ENCODE data around the gene CHCHD3.

The CHCHD3 gene

DNA sequence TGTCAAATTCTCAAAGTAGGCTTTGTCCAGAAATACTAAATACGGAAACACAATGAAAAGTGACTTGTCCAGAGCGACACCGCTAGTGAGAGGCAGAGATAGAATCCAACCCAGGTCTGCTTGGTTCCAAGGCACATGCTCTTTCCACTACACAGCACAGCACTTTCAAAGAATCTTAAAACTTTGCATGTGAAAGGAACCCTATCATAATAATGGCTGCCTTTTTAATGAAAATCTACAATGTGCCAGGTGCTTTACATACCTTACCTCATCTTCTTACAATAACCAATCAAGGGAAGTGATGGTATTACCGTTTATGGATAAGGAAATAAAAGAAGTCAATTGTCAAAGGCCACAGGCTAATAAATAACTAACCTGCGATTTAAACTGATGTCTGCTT, 2.6 kb downstream of the CHCHD3 start:
- DNase-seq (ENCODE audit: low read depth in 2 of 2): no peak

DNA sequence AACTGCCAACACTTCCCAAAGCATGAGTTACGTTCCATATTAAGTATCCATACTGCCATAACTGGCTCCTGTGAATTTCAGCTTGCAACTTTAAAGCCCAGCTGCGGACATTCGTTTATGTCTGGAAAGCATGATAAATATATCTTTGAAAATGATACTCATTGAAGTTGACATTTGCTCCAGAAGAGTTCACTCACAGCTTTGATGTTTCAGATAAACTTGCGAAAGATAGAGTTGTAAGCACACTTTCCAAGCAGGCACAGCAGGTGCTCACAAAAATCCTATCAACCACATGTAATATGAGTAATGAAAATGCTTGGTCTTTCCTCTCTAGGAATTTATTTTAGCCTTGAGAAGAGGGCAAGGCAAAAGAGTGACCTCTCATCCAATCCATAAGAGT, 4.5 kb downstream of the CHCHD3 start:
- no peak for DNase-seq (ENCODE audit: low read depth in 2 of 2)

DNA sequence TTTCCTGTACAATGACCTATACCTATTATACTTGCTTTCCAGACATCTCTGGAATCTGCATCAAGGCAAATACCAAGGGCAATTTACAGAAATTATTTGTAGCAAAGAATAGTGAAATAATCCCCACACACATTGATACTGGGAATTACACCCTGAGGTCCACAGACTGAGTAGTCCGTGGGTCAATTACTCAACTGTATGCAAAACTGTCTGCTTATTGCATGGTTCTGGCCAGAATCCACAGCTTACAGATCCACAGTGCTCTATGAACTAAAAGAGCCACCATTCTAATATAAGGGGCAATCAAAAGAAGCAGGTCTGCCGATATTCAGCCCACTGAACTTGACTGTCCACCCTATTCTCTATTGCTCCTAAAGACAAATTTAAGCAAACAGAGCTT, 5.7 kb downstream of the CHCHD3 start:
- DNase-seq (ENCODE audit: low read depth in 2 of 2): no peak

DNA sequence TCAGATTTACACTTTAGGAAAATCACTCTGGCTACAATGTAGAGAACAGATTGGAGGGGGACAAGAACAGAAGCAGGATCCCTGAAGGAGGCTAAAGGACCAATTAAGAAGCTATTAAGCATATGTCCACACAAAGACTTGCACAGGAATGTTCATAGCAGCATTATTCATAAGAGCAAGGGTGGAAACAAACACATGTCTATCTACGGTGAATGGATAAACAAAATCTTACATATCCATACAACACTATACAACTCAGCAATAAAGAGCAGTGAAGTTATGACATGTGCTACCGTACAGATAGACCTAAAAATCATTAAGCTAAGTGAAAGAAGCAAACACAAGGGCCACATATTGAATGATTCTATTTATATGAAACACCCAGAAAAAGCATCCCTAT, 10.4 kb downstream of the CHCHD3 start:
- no peak for DNase-seq (ENCODE audit: low read depth in 2 of 2)

DNA sequence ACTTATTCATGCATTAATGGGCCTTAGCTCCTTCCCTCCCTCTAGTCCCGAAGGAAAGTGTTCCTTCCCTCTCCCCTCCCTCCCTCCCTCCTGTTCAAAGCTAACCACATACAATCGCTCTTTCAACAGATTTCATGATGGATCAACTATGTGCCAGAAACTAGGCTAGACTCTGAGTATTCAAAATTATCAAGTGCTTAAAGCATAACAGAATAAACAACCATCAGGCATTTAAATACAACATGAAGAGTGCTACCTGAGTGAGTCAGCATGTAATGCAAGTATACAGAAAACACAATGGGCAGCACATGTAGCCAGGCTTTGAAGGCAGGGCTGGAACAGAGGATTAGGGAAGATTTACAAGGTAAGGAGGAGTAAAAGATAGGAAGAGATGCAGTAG, 11.3 kb downstream of the CHCHD3 start:
- no peak for DNase-seq (ENCODE audit: low read depth in 2 of 2)

DNA sequence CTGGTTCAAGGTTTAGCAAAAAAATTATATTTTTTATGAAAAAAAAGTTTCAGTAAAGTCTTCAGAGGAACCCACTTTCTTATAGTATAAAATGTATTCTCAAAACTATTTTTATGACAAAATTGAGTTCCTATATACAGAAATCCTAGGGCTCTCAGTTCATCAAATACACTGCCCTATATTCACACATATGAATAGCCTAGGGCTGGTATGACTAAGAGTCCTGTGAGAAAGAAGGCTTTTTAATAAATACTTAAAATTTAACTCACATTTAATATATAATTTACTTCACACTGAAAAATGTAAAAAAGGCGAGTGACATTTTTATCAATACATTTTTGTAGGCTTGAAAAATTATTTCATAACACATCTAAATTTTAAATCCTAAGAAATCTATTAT, 16.6 kb downstream of the CHCHD3 start:
- DNase-seq (ENCODE audit: low read depth in 2 of 2): no peak

DNA sequence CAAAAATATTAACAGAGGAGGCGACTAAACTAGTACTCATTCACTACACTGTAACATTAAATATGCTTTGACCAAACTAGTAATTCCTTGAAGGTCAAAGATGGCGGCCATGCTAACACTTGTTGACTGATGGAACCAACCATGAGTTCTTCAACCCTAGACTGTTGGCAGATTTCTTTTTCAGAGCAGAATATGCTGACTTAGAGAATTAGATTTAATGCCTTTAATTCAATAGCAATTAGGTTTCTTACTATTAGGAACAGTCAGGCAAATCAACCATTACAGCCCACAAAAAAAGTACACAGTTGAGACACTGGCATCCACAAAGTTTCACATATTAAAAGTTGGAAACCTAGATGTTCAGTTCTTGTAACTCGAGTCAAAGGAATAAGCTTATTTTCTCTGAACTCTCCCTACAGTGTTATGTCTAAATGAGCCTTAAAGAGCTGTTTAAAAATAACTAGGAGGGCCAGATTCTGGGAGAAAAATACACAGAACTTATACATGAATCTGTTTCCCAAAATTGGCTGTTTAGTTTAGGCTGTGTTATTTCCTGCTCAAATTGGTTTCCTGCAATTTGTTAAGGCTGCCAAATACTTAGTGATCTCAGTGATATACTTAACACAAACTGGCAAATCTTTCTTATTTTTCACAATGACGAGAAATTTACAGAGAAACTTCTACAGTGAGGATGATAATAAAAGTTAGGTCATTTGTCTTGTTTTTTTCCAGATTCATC, 17.6 kb downstream of the CHCHD3 start:
- DNase-seq (ENCODE audit: low read depth in 2 of 2): no peak

DNA sequence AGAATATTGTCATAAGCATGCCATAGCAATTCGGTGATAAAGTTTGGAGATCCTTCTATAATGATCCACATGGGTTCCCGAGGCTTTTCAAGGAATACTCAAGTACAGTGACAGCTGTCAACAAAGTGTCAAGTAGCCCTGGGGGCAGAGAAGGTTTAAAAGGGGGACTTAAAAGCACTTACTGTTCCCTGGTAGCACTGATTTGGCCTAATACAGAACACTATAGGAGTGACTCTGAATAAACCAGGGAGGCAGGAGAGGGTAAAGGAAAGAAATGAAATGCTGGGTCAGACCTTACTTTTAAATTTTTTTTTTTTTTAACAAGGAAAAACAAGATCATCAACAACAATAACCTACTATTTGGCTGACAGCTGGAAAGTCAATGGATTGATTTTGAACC, 20.1 kb downstream of the CHCHD3 start:
- DNase-seq (ENCODE audit: low read depth in 2 of 2): no peak

DNA sequence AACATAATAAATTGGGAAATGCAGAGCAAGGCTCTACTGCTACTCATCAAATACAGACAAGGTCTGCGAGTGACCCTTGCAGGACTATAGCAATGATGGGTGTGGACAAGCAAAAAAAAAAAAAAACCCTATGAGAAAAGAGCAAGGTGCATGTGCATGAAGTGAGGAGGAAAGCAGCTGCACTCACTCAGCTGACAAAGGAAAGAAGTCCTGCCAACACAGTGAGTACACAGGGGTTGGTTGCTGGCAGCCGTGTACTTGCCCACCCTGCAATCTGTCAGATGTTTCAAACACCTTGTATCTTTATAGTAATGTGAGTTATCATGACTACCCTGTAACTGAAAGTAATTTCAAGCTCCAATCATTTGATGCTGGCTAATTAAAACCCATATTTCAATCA, 20.5 kb downstream of the CHCHD3 start:
- DNase-seq (ENCODE audit: low read depth in 2 of 2): no peak

DNA sequence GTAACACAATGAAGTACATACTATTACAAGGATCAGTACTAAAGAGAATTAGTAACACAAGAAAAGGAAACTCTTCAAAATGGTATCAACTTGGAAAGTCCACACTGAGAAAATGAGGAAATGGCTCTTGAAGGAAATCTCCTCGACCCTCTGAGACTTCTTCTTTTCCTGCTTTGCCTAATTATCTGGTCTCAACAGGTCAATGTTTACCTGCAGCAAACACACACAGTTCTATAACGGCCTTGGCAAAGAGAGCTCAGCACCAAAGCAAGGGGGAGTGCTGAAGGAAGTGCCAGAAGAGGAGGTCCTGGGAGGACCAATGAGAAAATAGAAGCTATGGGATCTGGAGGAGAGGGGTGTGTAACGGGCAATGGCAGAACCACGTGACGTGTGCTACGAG, 21.9 kb downstream of the CHCHD3 start:
- no peak for DNase-seq (ENCODE audit: low read depth in 2 of 2)

DNA sequence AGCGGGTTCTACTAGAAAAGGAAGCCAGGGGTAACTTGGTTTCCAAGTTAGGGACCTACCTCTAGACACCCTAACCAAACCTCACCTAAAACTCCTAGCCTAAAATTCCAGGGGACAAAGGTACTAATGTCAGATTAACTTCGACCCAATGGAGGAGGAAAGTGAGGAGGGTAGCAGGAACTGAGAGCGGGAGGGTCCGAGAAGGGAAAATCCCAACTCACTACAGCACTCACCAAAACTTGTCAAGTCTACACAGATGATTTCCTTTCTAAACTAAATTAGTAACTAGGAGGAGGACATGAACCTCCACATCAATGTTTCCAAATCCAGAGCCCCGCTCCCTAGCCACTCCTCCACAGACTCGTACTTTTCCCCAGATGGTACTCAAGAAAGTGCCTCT, 22.6 kb downstream of the CHCHD3 start:
- DNase-seq (ENCODE audit: low read depth in 2 of 2): no peak

DNA sequence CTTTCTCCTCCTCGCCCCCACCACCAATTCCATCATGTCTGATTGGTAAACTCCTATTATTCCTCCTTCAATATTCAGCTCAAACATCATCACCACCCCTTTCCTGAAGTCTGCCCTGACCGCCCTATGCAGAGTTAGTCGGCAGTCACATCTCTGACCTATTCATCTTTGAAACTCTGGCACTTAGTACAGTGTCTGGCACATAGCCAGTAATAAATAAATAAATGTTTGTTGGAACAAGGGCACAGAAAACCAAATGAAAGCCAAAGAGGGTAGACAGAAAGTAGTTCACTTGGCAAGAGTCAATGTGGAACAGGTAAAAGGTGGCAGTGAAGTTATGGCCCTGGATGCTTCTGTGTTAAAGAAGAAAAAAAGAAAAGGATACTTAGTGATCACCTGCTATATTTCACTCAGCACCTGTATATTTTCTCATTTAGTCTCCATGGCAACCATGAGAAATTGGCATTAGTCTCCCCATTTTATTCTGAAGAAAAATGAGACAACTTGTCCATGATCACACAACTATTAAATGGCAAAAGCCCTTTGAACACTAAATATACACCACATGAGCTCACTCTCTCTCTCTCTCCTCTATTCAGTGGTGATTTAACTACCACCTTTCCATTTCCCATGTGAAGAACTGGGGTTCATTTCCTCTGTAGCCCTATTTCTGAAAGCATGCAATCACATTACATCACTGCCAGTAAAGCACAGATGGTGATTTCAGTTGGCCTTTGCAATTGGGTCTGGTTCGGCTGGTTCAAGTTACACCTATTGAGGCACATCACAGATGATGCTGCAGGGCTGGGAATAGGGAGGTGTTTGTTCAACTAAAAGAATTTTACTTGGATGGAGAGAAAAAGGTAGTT, 25.3 kb downstream of the CHCHD3 start:
- DNase-seq (ENCODE audit: low read depth in 2 of 2): no peak

DNA sequence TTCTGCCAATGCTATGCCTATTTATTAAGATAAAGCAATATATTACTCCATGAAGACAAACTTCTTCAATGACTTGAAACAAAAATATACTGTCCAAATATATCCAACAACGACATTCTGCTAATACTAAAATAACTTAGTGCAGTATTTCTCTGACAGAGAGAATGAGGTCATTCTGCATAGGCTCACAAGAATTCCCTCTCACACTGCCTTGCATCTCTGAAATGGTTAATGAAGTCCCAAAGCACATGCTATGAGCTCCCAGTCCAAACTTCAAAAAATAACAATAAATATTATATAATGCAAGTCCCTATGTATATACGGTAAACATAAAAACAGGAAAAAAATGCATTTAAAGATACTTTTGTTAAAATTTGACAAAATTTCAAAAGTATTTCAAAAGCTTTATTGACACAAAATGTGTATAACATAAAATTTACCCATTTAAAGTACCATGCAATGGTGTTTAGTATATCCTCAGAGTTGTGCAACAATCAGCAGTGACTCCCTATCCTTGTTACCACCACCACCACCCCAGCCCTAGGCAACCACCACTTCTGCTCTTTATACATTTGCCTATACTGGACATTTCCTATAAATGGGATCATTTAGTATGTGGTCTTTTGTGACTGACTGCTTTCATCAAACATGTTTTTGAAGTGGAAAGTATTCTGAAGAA, 27.6 kb downstream of the CHCHD3 start:
- no peak for DNase-seq (ENCODE audit: low read depth in 2 of 2)

DNA sequence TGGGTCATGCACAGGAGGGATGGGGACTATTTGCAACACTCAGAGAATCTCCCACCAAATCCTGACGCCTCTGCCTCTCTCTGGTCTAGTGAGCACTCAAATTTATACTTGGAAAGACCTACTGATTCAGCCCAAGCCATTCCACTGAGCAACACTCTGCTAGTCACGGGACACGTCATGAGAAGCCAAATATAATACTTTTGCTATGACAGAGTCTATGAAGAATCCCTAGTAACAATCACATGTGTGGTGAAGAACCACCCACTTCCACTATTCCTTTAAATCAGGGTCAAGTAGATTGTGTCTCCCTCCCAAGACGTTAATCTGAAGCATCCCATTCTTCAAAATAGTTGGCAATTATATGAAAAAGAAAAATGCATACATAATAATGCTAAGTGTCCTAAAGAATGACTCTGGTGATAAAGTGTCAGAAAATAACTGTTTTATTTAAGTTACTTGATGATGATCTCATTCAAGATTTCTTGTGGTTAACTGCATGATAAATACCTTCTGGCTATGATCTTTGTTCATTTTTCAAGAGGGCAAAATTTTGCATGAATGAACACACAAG, 28.5 kb downstream of the CHCHD3 start:
- DNase-seq (ENCODE audit: low read depth in 2 of 2): no peak

DNA sequence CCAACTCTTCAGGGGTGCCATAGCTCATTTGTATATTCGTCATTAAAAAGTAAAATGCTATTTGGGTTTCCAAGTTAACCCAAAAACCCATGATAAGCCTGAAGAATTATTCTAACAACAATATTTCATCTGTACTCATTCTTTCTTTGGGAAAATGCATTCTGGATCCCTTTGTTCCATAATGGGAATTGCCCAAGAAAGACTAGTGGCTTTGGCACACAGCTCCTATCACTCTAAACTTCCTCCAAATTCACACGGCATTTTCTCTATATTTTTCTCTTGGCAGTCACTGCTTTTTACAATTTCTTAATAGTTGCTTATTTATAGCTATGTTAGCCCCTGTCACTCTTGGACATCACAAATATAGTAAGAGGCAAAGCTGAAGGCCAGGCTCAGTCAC, 29.1 kb downstream of the CHCHD3 start:
- DNase-seq (ENCODE audit: low read depth in 2 of 2): no peak

DNA sequence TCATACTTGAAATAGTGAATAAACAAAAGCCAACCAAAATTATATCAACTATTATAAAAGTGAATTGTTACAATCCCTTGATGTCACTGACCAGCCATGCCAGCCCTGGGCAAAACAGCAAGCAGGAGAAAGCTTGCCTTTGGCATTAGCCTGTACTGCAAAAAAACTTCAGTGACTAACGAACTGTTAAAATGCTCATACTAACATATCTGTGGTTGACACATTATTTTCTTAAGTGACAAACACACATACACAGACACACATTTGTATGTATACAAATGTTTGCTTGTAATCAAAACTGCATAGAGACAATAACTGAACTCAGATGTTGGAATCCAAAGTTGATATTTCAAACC, 29.5 kb downstream of the CHCHD3 start:
- DNase-seq (ENCODE audit: low read depth in 2 of 2): no peak

DNA sequence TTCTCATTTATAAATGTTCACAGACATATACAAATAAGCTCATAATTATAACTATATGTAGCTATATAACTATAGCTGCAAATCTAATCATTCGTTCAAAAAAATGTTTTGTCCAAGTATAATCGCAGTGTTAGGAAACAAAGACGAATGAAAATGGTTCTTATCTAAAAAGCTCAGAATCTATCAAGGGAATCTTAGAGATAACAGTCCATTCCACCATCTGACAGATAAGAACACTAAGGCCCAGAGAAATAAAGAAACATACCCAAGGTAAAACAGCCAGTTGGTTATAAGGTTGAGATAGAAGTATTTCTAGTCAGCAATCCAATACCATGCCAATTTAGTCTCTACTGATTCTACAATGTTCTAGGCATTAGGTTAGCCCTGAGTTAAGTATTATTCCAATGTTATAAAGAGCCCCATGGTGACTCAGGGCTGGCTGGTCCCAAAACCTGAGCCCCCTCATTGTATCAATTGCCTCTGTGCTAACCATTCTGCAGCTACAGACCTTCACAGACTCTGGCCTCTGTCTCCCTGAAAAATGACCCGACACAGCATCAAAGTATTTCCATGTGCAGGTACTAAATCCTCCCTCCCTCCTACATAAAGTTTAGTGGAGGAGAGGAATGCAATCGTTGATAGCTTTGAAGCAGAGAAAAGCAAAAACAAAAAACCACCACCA, 30.0 kb downstream of the CHCHD3 start:
- DNase-seq (ENCODE audit: low read depth in 2 of 2): no peak

DNA sequence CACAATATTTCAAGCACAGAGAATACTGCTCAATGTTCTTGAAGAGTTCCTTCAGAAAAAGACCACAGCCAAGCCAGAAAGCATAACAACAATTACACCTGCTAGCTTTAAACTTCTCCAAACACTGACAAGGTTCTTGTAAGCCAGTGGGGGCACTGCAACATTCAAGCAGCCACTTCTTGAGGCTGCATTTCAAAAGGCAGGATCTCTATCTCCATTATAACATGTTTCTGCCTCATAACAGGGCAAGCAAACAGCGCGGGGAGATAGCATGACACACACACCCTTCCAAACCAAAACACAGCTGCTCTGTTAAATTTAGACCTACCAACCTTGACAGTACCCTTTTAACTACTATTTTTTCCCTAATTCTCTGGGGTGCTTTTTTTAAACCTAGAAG, 30.8 kb downstream of the CHCHD3 start:
- no peak for DNase-seq (ENCODE audit: low read depth in 2 of 2)

DNA sequence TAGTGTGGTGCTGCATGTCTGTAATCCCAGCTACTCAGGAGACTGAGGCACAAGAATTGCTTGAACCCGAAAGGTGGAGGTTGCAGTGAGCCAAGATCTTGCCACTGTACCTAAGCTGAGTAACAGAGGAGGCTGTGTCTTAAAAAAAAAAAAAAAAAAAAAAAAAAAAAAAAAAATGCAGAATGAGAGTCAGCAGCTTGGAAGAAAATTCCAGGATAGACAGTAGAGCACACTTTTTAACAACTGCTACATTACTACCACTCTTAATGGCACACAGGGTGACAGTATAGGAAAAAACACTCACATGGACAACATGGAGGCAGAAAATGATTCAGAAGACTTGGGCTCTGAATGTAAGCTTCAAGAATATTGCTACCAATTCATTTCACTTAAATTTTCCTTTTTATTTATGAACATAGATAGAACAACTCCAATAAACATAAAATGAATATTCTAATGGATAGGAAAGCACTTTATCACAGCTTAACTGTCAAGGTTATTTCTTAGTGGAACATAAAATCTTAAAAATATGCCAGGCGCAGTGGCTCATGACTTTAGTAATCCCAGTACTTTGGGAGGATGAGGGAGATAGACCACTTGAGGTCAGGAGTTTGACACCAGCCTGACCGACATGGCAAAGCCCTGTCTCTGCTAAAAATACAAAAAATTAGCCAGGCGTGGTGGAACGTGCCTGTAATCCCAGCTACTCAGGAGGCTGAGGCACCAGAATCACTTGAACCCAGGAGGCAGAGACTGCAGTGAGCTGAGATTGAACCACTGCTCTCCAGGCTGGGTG, 31.5 kb downstream of the CHCHD3 start:
- no peak for DNase-seq (ENCODE audit: low read depth in 2 of 2)

DNA sequence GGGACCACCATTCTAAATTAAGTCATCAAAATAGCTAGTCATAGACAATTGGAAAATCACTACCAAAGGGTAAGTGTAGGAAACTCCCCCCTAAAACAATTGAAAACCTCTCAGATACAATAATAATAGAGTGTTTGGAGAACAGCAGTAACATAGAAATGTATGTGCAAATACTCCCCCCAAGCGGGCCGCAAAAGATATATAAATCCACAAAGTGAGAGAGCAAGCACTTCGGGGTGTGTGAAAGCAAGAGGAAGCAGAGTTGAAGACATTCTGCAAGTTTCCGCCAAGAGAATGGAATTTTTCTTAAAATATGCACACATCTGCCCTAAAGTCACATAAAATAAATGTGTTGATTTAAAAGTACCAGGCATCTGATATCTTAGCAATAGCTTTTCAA, 33.3 kb downstream of the CHCHD3 start:
- no peak for DNase-seq (ENCODE audit: low read depth in 2 of 2)

DNA sequence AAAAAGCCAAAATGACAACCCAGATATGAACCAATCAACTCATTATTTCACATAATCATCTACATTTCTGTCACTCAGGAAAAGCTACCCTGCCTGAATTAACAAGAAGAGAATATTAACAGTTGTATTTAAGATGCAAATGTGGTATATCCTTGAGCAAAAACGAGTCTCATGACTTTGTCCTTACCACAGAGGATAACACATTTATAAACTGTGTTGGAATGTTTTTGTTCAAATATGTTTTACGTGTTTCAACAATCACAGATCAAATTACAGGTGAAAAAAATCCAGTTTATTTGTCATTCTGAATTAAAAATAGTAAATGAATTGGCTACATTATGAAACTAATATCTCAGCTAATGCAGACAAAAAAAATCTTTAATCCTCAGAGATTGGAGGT, 34.6 kb downstream of the CHCHD3 start:
- no peak for DNase-seq (ENCODE audit: low read depth in 2 of 2)
